Measurements from ENCODE around the gene RAMP2. TPM values are rescaled to one million over a fixed set of nuclear protein-coding genes. Genes with fewer than 3 reads are reported as not detected.
A peak's percentile ranks its signal among the peaks of the same experiment; 100 is the strongest.

RAMP2 gene
- total and polyA plus RNA-seq, 2 of the 4 experiments (the other 2 are of a cell fraction), result 0.18 to 2.5 TPM

GRCh38 chr17:42759982-42760651 lies 910 bp upstream of the RAMP2 start:
- no peak overlapping the region for H2AK5ac ChIP-seq (ENCODE audit: low read depth, low read length)
- in situ Hi-C loops (cut with MboI; ENCODE audit: low sequenced_read_pairs) (no loop called here), intact Hi-C loops (cut with micrococcal nuclease) (loop anchor here (5.0 kb wide), 2 partner anchors 62 to 183 kb away; partner anchors contain the start of genes BECN1 and PSMC3IP), dilution Hi-C loops (cut with HindIII; ENCODE audit: low sequenced_read_pairs, unreplicated experiment) (no loop called here)
- H3K79me1 ChIP-seq (ENCODE audit: low read depth in 1 of 2, low read length in 2 of 2), result no peaks in the 10 kb centered on the region
- no peak overlapping the region for H3K56ac ChIP-seq (ENCODE audit: extremely low read depth, insufficient read depth, low read length)
- no peak overlapping the region for H3K4me3 ChIP-seq (ENCODE audit: insufficient read depth, low read depth, low read length)
- no peak overlapping the region for H3K9ac ChIP-seq (ENCODE audit: low read depth, low read length)
- H2BK20ac ChIP-seq (ENCODE audit: low read depth, low read length), result no peak overlapping the region
- H3K23ac ChIP-seq (ENCODE audit: low read depth, low read length), result 0 out of 2 replicates have a peak overlapping the region, but pooled peaks have one; percentile 75
- DNase-seq (no peak), ATAC-seq (ENCODE audit: low read depth) (no peak)
- no peaks in the 10 kb centered on the region for H3K36me3 ChIP-seq (ENCODE audit: control insufficient read depth, insufficient read depth, low read length)
- CTCF ChIA-PET, result interaction anchor here (3.5 kb wide), 1 partner anchor 12 kb away, joined by 12 read pairs; no protein-coding TSS in a partner anchor
- no peak overlapping the region for H4K91ac ChIP-seq (ENCODE audit: insufficient read depth, low read depth, low read length)
- no peak overlapping the region for H3K4ac ChIP-seq (ENCODE audit: low read depth, low read length)
- H4K20me1 ChIP-seq (ENCODE audit: insufficient read depth, low read length), result no peaks in the 10 kb centered on the region
- no peak overlapping the region for H3K18ac ChIP-seq (ENCODE audit: low read depth, low read length)
- H3K14ac ChIP-seq (replicated peaks; ENCODE audit: low read depth, low read length), result no peak overlapping the region
- no peak overlapping the region for H2AK9ac ChIP-seq (replicated peaks; ENCODE audit: low read depth, low read length, poor library complexity)
- POLR2A ChIA-PET (ENCODE audit: unreplicated experiment), result no interaction called here
- H3K9me3 ChIP-seq (ENCODE audit: control insufficient read depth, insufficient read depth, low read length), result no peaks in the 10 kb centered on the region
- H3K9me1 ChIP-seq (ENCODE audit: insufficient read depth, low read length), result no peaks in the 10 kb centered on the region
- H2BK120ac ChIP-seq (ENCODE audit: low read depth, low read length), result no peak overlapping the region
- peak overlapping the region; percentile 87 for H2AFZ ChIP-seq (replicated peaks; ENCODE audit: low read length, poor library complexity)
- no peak overlapping the region for H2BK5ac ChIP-seq (ENCODE audit: low read depth, low read length, poor library complexity, severe bottlenecking)
- no peak overlapping the region for H3K4me2 ChIP-seq (ENCODE audit: low read depth, low read length)
- no peak overlapping the region for H2BK15ac ChIP-seq (ENCODE audit: low read depth, low read length)
- H4K8ac ChIP-seq (ENCODE audit: low read depth in 2 of 2, low read length in 2 of 2), result no peak overlapping the region
- no peak overlapping the region for H4K5ac ChIP-seq (ENCODE audit: low read depth, low read length)
- H3K27ac ChIP-seq (ENCODE audit: insufficient read depth, low read length), result no peak overlapping the region
- H3K27me3 ChIP-seq (ENCODE audit: control insufficient read depth, insufficient read depth, low read length), result peaks cover 54% of the 10 kb centered on the region
- no TSS peak for BruUV-seq (replicated peaks)
- TF ChIP-seq CHD1 (IDR thresholded peaks at IDR 0.05; ENCODE audit: low read depth, low read length), result no peak
- no peak for TF ChIP-seq CEBPB (IDR thresholded peaks at IDR 0.05; ENCODE audit: low read depth, low read length)
- no peak for TF ChIP-seq RCOR1 (IDR thresholded peaks at IDR 0.05; ENCODE audit: insufficient replicate concordance, low read length)
- TF ChIP-seq BHLHE40 (IDR thresholded peaks at IDR 0.05; ENCODE audit: low read depth, low read length), result no peak
- no peak for TF ChIP-seq ELK1 (IDR thresholded peaks at IDR 0.05; ENCODE audit: borderline replicate concordance, low read depth, low read length)
- no peak for TF ChIP-seq CTCF (conservative IDR thresholded peaks at IDR 0.05; ENCODE audit: low read depth, low read length)
- no peak for TF ChIP-seq MAZ (IDR thresholded peaks at IDR 0.05; ENCODE audit: borderline replicate concordance, low read depth, low read length)
- TF ChIP-seq RAD21 (IDR thresholded peaks at IDR 0.05; ENCODE audit: low read length), result no peak
- no peak for TF ChIP-seq MXI1 (IDR thresholded peaks at IDR 0.05; ENCODE audit: borderline replicate concordance, low read depth, low read length)
- no peak for TF ChIP-seq USF2 (IDR thresholded peaks at IDR 0.05; ENCODE audit: low read depth, low read length)
- TF ChIP-seq SMC3 (IDR thresholded peaks at IDR 0.05; ENCODE audit: low read depth, low read length), result no peak
- TF ChIP-seq NFE2L2 (IDR thresholded peaks at IDR 0.05; ENCODE audit: low read depth, low read length), result no peak
- TF ChIP-seq POLR2A (IDR thresholded peaks at IDR 0.05; ENCODE audit: low read depth, low read length), result no peak
- no peak for TF ChIP-seq MAFK (IDR thresholded peaks at IDR 0.05; ENCODE audit: low read depth, low read length)
- TF ChIP-seq RFX5 (IDR thresholded peaks at IDR 0.05; ENCODE audit: low read depth, low read length), result no peak
- TF ChIP-seq FOS (IDR thresholded peaks at IDR 0.05; ENCODE audit: low read depth, low read length), result no peak
- H3K4me1 ChIP-seq (ENCODE audit: control insufficient read depth, insufficient read depth, low read length), result no peaks in the 10 kb centered on the region
- WGBS, 2 experiments (ENCODE audit: extremely low coverage in 2 of 2, insufficient read length in 1 of 2), result 53% methylated on average over 5 of the region's 11 CpGs; no CpG with 5 or more reads in 1 of the 2 experiments
